GM10847 (cell line): ENCODE measurements around the gene TRIM59.

Source experiments
- POLR2A ChIP-seq: IDR thresholded peaks from 2 replicates; pipeline ENCODE4 v1.6.1; 2011; ENCODE audit not compliant: insufficient read length; ENCODE audit errors: extremely low read depth

Gene TRIM59

GRCh38 chr3:160471892-160472291, 22.3 kb upstream of the TRIM59 start:
- TF ChIP-seq POLR2A: no peak

- TF ChIP-seq POLR2A: no peak
These were observed 20.6 kb upstream of the TRIM59 start for GRCh38 chr3:160470181-160470580.

- TF ChIP-seq POLR2A: no peak
These were observed 15.4 kb upstream of the TRIM59 start for GRCh38 chr3:160464971-160465370.

GRCh38 chr3:160464321-160464720, 14.7 kb upstream of the TRIM59 start:
- no peak for TF ChIP-seq POLR2A

GRCh38 chr3:160460033-160460432, 10.4 kb upstream of the TRIM59 start:
- TF ChIP-seq POLR2A: no peak

GRCh38 chr3:160459450-160459970, 9.9 kb upstream of the TRIM59 start:
- TF ChIP-seq POLR2A: no peak

- no peak for TF ChIP-seq POLR2A
These were observed 8.6 kb upstream of the TRIM59 start for GRCh38 chr3:160458151-160458550.

GRCh38 chr3:160455846-160456245, 6.3 kb upstream of the TRIM59 start:
- TF ChIP-seq POLR2A: no peak

- TF ChIP-seq POLR2A: no peak
These were observed 5.4 kb upstream of the TRIM59 start for GRCh38 chr3:160454995-160455394.

GRCh38 chr3:160451602-160452001, 2.0 kb upstream of the TRIM59 start:
- no peak for TF ChIP-seq POLR2A

- TF ChIP-seq POLR2A: no peak
These were observed 1.3 kb upstream of the TRIM59 start for GRCh38 chr3:160450846-160451245.

- no peak for TF ChIP-seq POLR2A
These were observed 546 bp downstream of the TRIM59 start for GRCh38 chr3:160448845-160449635.

- no peak for TF ChIP-seq POLR2A
These were observed 2.0 kb downstream of the TRIM59 start for GRCh38 chr3:160447544-160447943.

GRCh38 chr3:160446522-160447056, 3.0 kb downstream of the TRIM59 start:
- TF ChIP-seq POLR2A: no peak

- TF ChIP-seq POLR2A: no peak
These were observed 3.7 kb downstream of the TRIM59 start for GRCh38 chr3:160445854-160446253.

GRCh38 chr3:160444411-160444810, 5.2 kb downstream of the TRIM59 start:
- TF ChIP-seq POLR2A: no peak

- no peak for TF ChIP-seq POLR2A
These were observed 8.9 kb downstream of the TRIM59 start for GRCh38 chr3:160440687-160441086.
